ENCODE data around the gene CCDC126. TPM values are rescaled to one million over a fixed set of nuclear protein-coding genes. Genes with fewer than 3 reads are reported as not detected.

Gene CCDC126
- total and polyA plus RNA-seq, 9 of the 15 experiments (the other 6 are each of a cell fraction or from before 2014, with no cell fraction given) = 3.0 to 16.2 (median 5.2) TPM

GRCh38 chr7:23598296-23598695 is 1.1 kb downstream of the CCDC126 start (continued):
- TF ChIP-seq TSHZ1 (CRISPR knock-in tag; IDR thresholded peaks at IDR 0.05) = no peak
- TF ChIP-seq BDP1 (IDR thresholded peaks at IDR 0.05; ENCODE audit: insufficient read depth, insufficient read length) = no peak
- TF ChIP-seq HES1 (IDR thresholded peaks at IDR 0.05; ENCODE audit: low read depth) = no peak
- TF ChIP-seq TOE1 (IDR thresholded peaks at IDR 0.05; ENCODE audit: borderline replicate concordance) = no peak
- TF ChIP-seq TOE1 (CRISPR knock-in tag; IDR thresholded peaks at IDR 0.05; ENCODE audit: borderline replicate concordance, low read depth) = no peak
- TF ChIP-seq ELK3 (CRISPR knock-in tag; IDR thresholded peaks at IDR 0.05) = no peak
- no peak for TF ChIP-seq RBM17 (IDR thresholded peaks at IDR 0.05; ENCODE audit: borderline replicate concordance, low read depth, low read length)
- TF ChIP-seq ZNF766 (CRISPR knock-in tag; conservative IDR thresholded peaks at IDR 0.05) = no peak
- TF ChIP-seq HDAC1 (IDR thresholded peaks at IDR 0.05) = no peak
- TF ChIP-seq MAFK (IDR thresholded peaks at IDR 0.05; ENCODE audit: low read length) = peak; percentile 83
- TF ChIP-seq ZBTB49 (CRISPR knock-in tag; IDR thresholded peaks at IDR 0.05; ENCODE audit: borderline replicate concordance) = no peak
- TF ChIP-seq PHF21A (IDR thresholded peaks at IDR 0.05; ENCODE audit: borderline replicate concordance, low read depth) = no peak
- no peak for TF ChIP-seq ZNF449 (CRISPR knock-in tag; IDR thresholded peaks at IDR 0.05)
- TF ChIP-seq ZNF316 (IDR thresholded peaks at IDR 0.05) = peak; percentile 97
- no peak for TF ChIP-seq ERF (CRISPR knock-in tag; IDR thresholded peaks at IDR 0.05)
- TF ChIP-seq KHSRP (IDR thresholded peaks at IDR 0.05) = no peak
- no peak for TF ChIP-seq DDX20 (tag; IDR thresholded peaks at IDR 0.05; ENCODE audit: low read depth)
- no peak for TF ChIP-seq TCF7 (IDR thresholded peaks at IDR 0.05; ENCODE audit: borderline replicate concordance)
